ENCODE data around the gene P2RX5. TPM values are rescaled to one million over a fixed set of nuclear protein-coding genes. Genes with fewer than 3 reads are reported as not detected.

P2RX5 gene
- total RNA-seq (2022) (11.1 and 11.6 TPM in 2 replicates), Bru-seq, nascent RNA (percentile 38 among the genes with signal in this experiment), BruChase-seq, experiment 1, labeled RNA remaining after a 6-hour chase (percentile 70 among the genes with signal in this experiment), BruChase-seq, experiment 2, labeled RNA remaining after a 2-hour chase (percentile 56 among the genes with signal in this experiment)
- long read RNA-seq, partial matches to known transcripts, result 0 of 4 reads
- long read RNA-seq, other reads (novel, unspliced or antisense), result 2 of 4 reads

- H3K9me3 Mint-ChIP-seq (ENCODE audit: low read depth, unreplicated experiment), result no peaks in the 10 kb centered on the region
- TF ChIP-seq CTCF (IDR thresholded peaks at IDR 0.05; ENCODE audit: unreplicated experiment), result no peak
- no peaks in the 10 kb centered on the region for H3K27me3 Mint-ChIP-seq (ENCODE audit: unreplicated experiment)
- peak within 1 kb of the TSS; percentile 79 for H3K4me3 Mint-ChIP-seq (ENCODE audit: low read depth, unreplicated experiment)
- peaks cover 19% of the 10 kb centered on the region for H3K36me3 Mint-ChIP-seq (ENCODE audit: insufficient read depth, unreplicated experiment)
- CTCF ChIA-PET, result interaction anchor here (0.6 kb wide), 1 partner anchor 61 kb away, joined by 3 read pairs; no protein-coding TSS in a partner anchor
- peak; percentile 12 for DNase-seq
- no TSS peak for BruUV-seq (replicated peaks)
- H3K4me1 Mint-ChIP-seq (ENCODE audit: low read depth, unreplicated experiment), result no peaks in the 10 kb centered on the region
- H3K27ac Mint-ChIP-seq (ENCODE audit: unreplicated experiment), result no peak within 1 kb of the TSS
- intact Hi-C loops (cut with micrococcal nuclease; ENCODE audit: unreplicated experiment), result no loop called here
Measured at GRCh38 chr17:3695723-3696411, at the start of gene P2RX5. Gene P2RX5, minus strand, starts transcription at chr17:3696155. Its CDS starts 150 bp downstream, at chr17:3696005.

- H3K4me3 Mint-ChIP-seq (ENCODE audit: low read depth, unreplicated experiment), result no peak overlapping the region
- H3K36me3 Mint-ChIP-seq (ENCODE audit: insufficient read depth, unreplicated experiment), result no peaks in the 10 kb centered on the region
- no peak for TF ChIP-seq CTCF (IDR thresholded peaks at IDR 0.05; ENCODE audit: unreplicated experiment)
- intact Hi-C loops (cut with micrococcal nuclease; ENCODE audit: unreplicated experiment), result no loop called here
- CTCF ChIA-PET, result no interaction called here
- H3K4me1 Mint-ChIP-seq (ENCODE audit: low read depth, unreplicated experiment), result no peaks in the 10 kb centered on the region
- DNase-seq, result no peak
- H3K9me3 Mint-ChIP-seq (ENCODE audit: low read depth, unreplicated experiment), result no peaks in the 10 kb centered on the region
- BruUV-seq (replicated peaks), result no TSS peak
- peaks cover 19% of the 10 kb centered on the region for H3K27me3 Mint-ChIP-seq (ENCODE audit: unreplicated experiment)
- no peak overlapping the region for H3K27ac Mint-ChIP-seq (ENCODE audit: unreplicated experiment)
Measured at GRCh38 chr17:3745071-3745470, 49.1 kb upstream of the P2RX5 start.

GRCh38 chr17:3744014-3744413 lies 48.1 kb upstream of the P2RX5 start:
- peaks cover 23% of the 10 kb centered on the region for H3K27me3 Mint-ChIP-seq (ENCODE audit: unreplicated experiment)
- intact Hi-C loops (cut with micrococcal nuclease; ENCODE audit: unreplicated experiment), result no loop called here
- CTCF ChIA-PET, result interaction anchor here (0.7 kb wide), 1 partner anchor 14 kb away, joined by 5 read pairs; no protein-coding TSS in a partner anchor
- no peak overlapping the region for H3K4me3 Mint-ChIP-seq (ENCODE audit: low read depth, unreplicated experiment)
- no peak for TF ChIP-seq CTCF (IDR thresholded peaks at IDR 0.05; ENCODE audit: unreplicated experiment)
- no peak overlapping the region for H3K27ac Mint-ChIP-seq (ENCODE audit: unreplicated experiment)
- no TSS peak for BruUV-seq (replicated peaks)
- peaks cover 4% of the 10 kb centered on the region for H3K4me1 Mint-ChIP-seq (ENCODE audit: low read depth, unreplicated experiment)
- no peak for DNase-seq
- H3K9me3 Mint-ChIP-seq (ENCODE audit: low read depth, unreplicated experiment), result no peaks in the 10 kb centered on the region
- no peaks in the 10 kb centered on the region for H3K36me3 Mint-ChIP-seq (ENCODE audit: insufficient read depth, unreplicated experiment)

- H3K9me3 Mint-ChIP-seq (ENCODE audit: low read depth, unreplicated experiment), result no peaks in the 10 kb centered on the region
Measured at GRCh38 chr17:3740611-3741073, 44.7 kb upstream of the P2RX5 start.

More at GRCh38 chr17:3740611-3741073, 44.7 kb upstream of the P2RX5 start:
- intact Hi-C loops (cut with micrococcal nuclease; ENCODE audit: unreplicated experiment), result no loop called here
- Mint-ChIP-seq H3K36me3 (ENCODE audit: insufficient read depth, unreplicated experiment) (no peaks in the 10 kb centered on the region), H3K27me3 (ENCODE audit: unreplicated experiment) (peaks cover 17% of the 10 kb centered on the region), H3K4me3 (ENCODE audit: low read depth, unreplicated experiment) (no peak overlapping the region), H3K4me1 (ENCODE audit: low read depth, unreplicated experiment) (peaks cover 9% of the 10 kb centered on the region), H3K27ac (ENCODE audit: unreplicated experiment) (no peak overlapping the region)
- TF ChIP-seq CTCF (IDR thresholded peaks at IDR 0.05; ENCODE audit: unreplicated experiment), result no peak
- no peak for DNase-seq
- CTCF ChIA-PET, result interaction anchor here (0.9 kb wide), 1 partner anchor 106 kb away, joined by 3 read pairs; the partner anchor contains the start of gene NCBP3
- no TSS peak for BruUV-seq (replicated peaks)
